ENCODE measurements around the gene RPUSD1. TPM values are rescaled to one million over a fixed set of nuclear protein-coding genes. Genes with fewer than 3 reads are reported as not detected.

RPUSD1 gene
- total RNA-seq, 1 donor from 2014 or later = 24.3 TPM

GRCh38 chr16:814974-815373 lies 26.8 kb upstream of the RPUSD1 start:
- DNase-seq (ENCODE audit: extremely low spot score, unreplicated experiment) = no peak
- no peak overlapping the region for H3K27ac Mint-ChIP-seq (ENCODE audit: unreplicated experiment)
- TF ChIP-seq CTCF (IDR thresholded peaks at IDR 0.05) = no peak
- H3K36me3 Mint-ChIP-seq (ENCODE audit: unreplicated experiment) = no peaks in the 10 kb centered on the region
- H3K4me1 Mint-ChIP-seq (ENCODE audit: unreplicated experiment) = peaks cover 5% of the 10 kb centered on the region
- no peaks in the 10 kb centered on the region for H3K9me3 Mint-ChIP-seq (ENCODE audit: unreplicated experiment)
- no peak overlapping the region for H3K4me3 Mint-ChIP-seq (ENCODE audit: unreplicated experiment)
- peaks cover 3% of the 10 kb centered on the region for H3K27me3 Mint-ChIP-seq (ENCODE audit: unreplicated experiment)

- DNase-seq (ENCODE audit: extremely low spot score, unreplicated experiment) = no peak
- Mint-ChIP-seq H3K4me1 (ENCODE audit: unreplicated experiment) (peaks cover 5% of the 10 kb centered on the region), H3K4me3 (ENCODE audit: unreplicated experiment) (no peak overlapping the region), H3K36me3 (ENCODE audit: unreplicated experiment) (no peaks in the 10 kb centered on the region), H3K27me3 (ENCODE audit: unreplicated experiment) (peaks cover 3% of the 10 kb centered on the region), H3K9me3 (ENCODE audit: unreplicated experiment) (no peaks in the 10 kb centered on the region), H3K27ac (ENCODE audit: unreplicated experiment) (no peak overlapping the region)
- TF ChIP-seq CTCF (IDR thresholded peaks at IDR 0.05) = peak; percentile 2
These were observed 25.8 kb upstream of the RPUSD1 start for GRCh38 chr16:813916-814412.

GRCh38 chr16:813204-813915 lies 25.2 kb upstream of the RPUSD1 start:
- DNase-seq (ENCODE audit: extremely low spot score, unreplicated experiment) = no peak
- Mint-ChIP-seq H3K36me3 (ENCODE audit: unreplicated experiment) (no peaks in the 10 kb centered on the region), H3K4me3 (ENCODE audit: unreplicated experiment) (no peak overlapping the region), H3K27me3 (ENCODE audit: unreplicated experiment) (peaks cover 3% of the 10 kb centered on the region), H3K27ac (ENCODE audit: unreplicated experiment) (no peak overlapping the region), H3K4me1 (ENCODE audit: unreplicated experiment) (peaks cover 5% of the 10 kb centered on the region), H3K9me3 (ENCODE audit: unreplicated experiment) (no peaks in the 10 kb centered on the region)
- TF ChIP-seq CTCF (IDR thresholded peaks at IDR 0.05) = peak; percentile 69

- peak overlapping the region; percentile 90 for H3K27ac Mint-ChIP-seq (ENCODE audit: unreplicated experiment)
- H3K4me3 Mint-ChIP-seq (ENCODE audit: unreplicated experiment) = peak overlapping the region; percentile 96
- TF ChIP-seq CTCF (IDR thresholded peaks at IDR 0.05) = no peak
- H3K4me1 Mint-ChIP-seq (ENCODE audit: unreplicated experiment) = peaks cover 3% of the 10 kb centered on the region
- DNase-seq (ENCODE audit: extremely low spot score, unreplicated experiment) = no peak
- no peaks in the 10 kb centered on the region for H3K36me3 Mint-ChIP-seq (ENCODE audit: unreplicated experiment)
- H3K27me3 Mint-ChIP-seq (ENCODE audit: unreplicated experiment) = peaks cover 3% of the 10 kb centered on the region
- no peaks in the 10 kb centered on the region for H3K9me3 Mint-ChIP-seq (ENCODE audit: unreplicated experiment)
These were observed 19.9 kb upstream of the RPUSD1 start for GRCh38 chr16:808085-808386.

GRCh38 chr16:807347-808084 lies 19.3 kb upstream of the RPUSD1 start:
- H3K4me1 Mint-ChIP-seq (ENCODE audit: unreplicated experiment) = peaks cover 3% of the 10 kb centered on the region
- no peaks in the 10 kb centered on the region for H3K36me3 Mint-ChIP-seq (ENCODE audit: unreplicated experiment)
- no peaks in the 10 kb centered on the region for H3K9me3 Mint-ChIP-seq (ENCODE audit: unreplicated experiment)
- H3K27me3 Mint-ChIP-seq (ENCODE audit: unreplicated experiment) = peaks cover 3% of the 10 kb centered on the region
- peak overlapping the region; percentile 90 for H3K27ac Mint-ChIP-seq (ENCODE audit: unreplicated experiment)
- peak; percentile 94 for DNase-seq (ENCODE audit: extremely low spot score, unreplicated experiment)
- TF ChIP-seq CTCF (IDR thresholded peaks at IDR 0.05) = no peak
- H3K4me3 Mint-ChIP-seq (ENCODE audit: unreplicated experiment) = peak overlapping the region; percentile 96
